IMR-90 (cell line): Measurements from ENCODE around the gene ALPK3. TPM values are rescaled to one million over a fixed set of nuclear protein-coding genes. Genes with fewer than 3 reads are reported as not detected.

ENCODE experiments used
- ATAC-seq: fragments of 200-7000 bp; cut with Tn5 transposase; 2 replicates; pipeline ENCODE4 v1.9.1; 2020; ENCODE audit warnings: low read depth, mild to moderate bottlenecking, moderate library complexity
- BruUV-seq: library from RNA; stranded (reverse); fragments of 400-500 nt; replicated peaks from 2 replicates; lab custom pipeline; 2021; lab: Mats Ljungman, UMichigan
- CTCF ChIA-PET: fragments of 300-600 bp; formaldehyde crosslinking; extraction: SDS; loops from one replicate; lab custom pipeline; 2021; ENCODE audit warnings: antibody characterized with exemption; lab: Yijun Ruan, JAX
- POLR2A ChIA-PET: fragments of 300-600 bp; sonication (Branson Sonifier 250); formaldehyde crosslinking; loops from one replicate; lab custom pipeline; 2022; ENCODE audit warnings: antibody characterized with exemption; ENCODE audit not compliant: unreplicated experiment; lab: Charles Lee
- DNase-seq: peaks from one replicate; pipeline ENCODE4 v3.0.0; 2013
- H2AFZ ChIP-seq: replicated peaks from 2 replicates; pipeline ENCODE3; 2013; ENCODE audit warnings: low read length, mild to moderate bottlenecking; ENCODE audit not compliant: poor library complexity
- H2AK5ac ChIP-seq: 2 replicates; pipeline ENCODE4 v1.6.1; 2013; ENCODE audit warnings: low read depth, low read length, inconsistent platforms
- H2AK9ac ChIP-seq: replicated peaks from 2 replicates; pipeline ENCODE3; 2013; ENCODE audit warnings: mild to moderate bottlenecking, low read depth, low read length, moderate library complexity; ENCODE audit not compliant: poor library complexity
- H2BK120ac ChIP-seq: 2 replicates; pipeline ENCODE4 v1.6.1; 2013; ENCODE audit warnings: low read depth, low read length, inconsistent platforms
- H2BK15ac ChIP-seq: 3 replicates; pipeline ENCODE4 v1.6.1; 2013; ENCODE audit warnings: low read depth, low read length, inconsistent platforms
- H2BK20ac ChIP-seq: 2 replicates; pipeline ENCODE4 v1.6.1; 2013; ENCODE audit warnings: low read depth, mild to moderate bottlenecking, inconsistent platforms, low read length, moderate library complexity
- H2BK5ac ChIP-seq: 2 replicates; pipeline ENCODE4 v1.6.1; 2013; ENCODE audit warnings: mild to moderate bottlenecking, low read depth, low read length, inconsistent platforms; ENCODE audit not compliant: poor library complexity, severe bottlenecking
- H3K14ac ChIP-seq: replicated peaks from 2 replicates; pipeline ENCODE4 v1.6.1; 2013; ENCODE audit warnings: low read depth, low read length, inconsistent platforms
- H3K18ac ChIP-seq: 2 replicates; pipeline ENCODE4 v1.6.1; 2013; ENCODE audit warnings: low read depth, low read length, control low read depth
- H3K23ac ChIP-seq: 2 replicates; pipeline ENCODE4 v1.6.1; 2013; ENCODE audit warnings: low read depth, low read length, inconsistent platforms
- H3K27ac ChIP-seq: 2 replicates; pipeline ENCODE4 v1.5.1; 2013; ENCODE audit warnings: mild to moderate bottlenecking, control low read depth, low read length; ENCODE audit not compliant: insufficient read depth
- H3K27me3 ChIP-seq: 2 replicates; pipeline ENCODE4 v1.6.1; 2013; ENCODE audit warnings: low read length; ENCODE audit not compliant: control insufficient read depth, insufficient read depth
- H3K36me3 ChIP-seq: 2 replicates; pipeline ENCODE4 v1.6.1; 2013; ENCODE audit warnings: low read length, mixed read lengths; ENCODE audit not compliant: control insufficient read depth, insufficient read depth
- H3K4ac ChIP-seq: 2 replicates; pipeline ENCODE4 v1.6.1; 2013; ENCODE audit warnings: low read depth, low read length, inconsistent platforms
- H3K4me1 ChIP-seq: 2 replicates; pipeline ENCODE4 v1.6.1; 2013; ENCODE audit warnings: low read length, mixed read lengths; ENCODE audit not compliant: control insufficient read depth, insufficient read depth
- H3K4me2 ChIP-seq: 2 replicates; pipeline ENCODE4 v1.6.1; 2013; ENCODE audit warnings: low read depth, mild to moderate bottlenecking, control low read depth, low read length, moderate library complexity
- H3K4me3 ChIP-seq: 2 replicates; pipeline ENCODE4 v1.5.1; 2013; ENCODE audit warnings: low read depth, mild to moderate bottlenecking, control low read depth, low read length, moderate library complexity; ENCODE audit not compliant: insufficient read depth
- H3K56ac ChIP-seq: 2 replicates; pipeline ENCODE4 v1.6.1; 2013; ENCODE audit warnings: low read length, inconsistent platforms; ENCODE audit not compliant: insufficient read depth; ENCODE audit errors: extremely low read depth
- H3K79me1 ChIP-seq, 2 experiments: 2 replicates each; pipeline ENCODE4 v1.6.1; 2013; ENCODE audit warnings: low read length in 2 of 2, inconsistent platforms in 1 of 2, low read depth in 1 of 2
- H3K9ac ChIP-seq: 2 replicates; pipeline ENCODE4 v1.6.1; 2013; ENCODE audit warnings: low read depth, low read length, control low read depth
- H3K9me1 ChIP-seq: 2 replicates; pipeline ENCODE4 v1.6.1; 2013; ENCODE audit warnings: low read length, inconsistent platforms; ENCODE audit not compliant: insufficient read depth
- H3K9me3 ChIP-seq: 2 replicates; pipeline ENCODE4 v1.6.1; 2013; ENCODE audit warnings: low read length; ENCODE audit not compliant: control insufficient read depth, insufficient read depth
- H4K20me1 ChIP-seq: 2 replicates; pipeline ENCODE4 v1.6.1; 2013; ENCODE audit warnings: low read length, inconsistent platforms; ENCODE audit not compliant: insufficient read depth
- H4K5ac ChIP-seq: 2 replicates; pipeline ENCODE4 v1.6.1; 2013; ENCODE audit warnings: mild to moderate bottlenecking, low read depth, low read length, control low read depth
- H4K8ac ChIP-seq, 2 experiments: 2 replicates each; pipeline ENCODE4 v1.6.1; 2013; ENCODE audit warnings: low read depth in 2 of 2, low read length in 2 of 2, control low read depth in 1 of 2, inconsistent platforms in 1 of 2
- H4K91ac ChIP-seq: 2 replicates; pipeline ENCODE4 v1.6.1; 2013; ENCODE audit warnings: low read depth, low read length, inconsistent platforms; ENCODE audit not compliant: insufficient read depth
- FOS ChIP-seq: fragments of 150-350 bp; IDR thresholded peaks from 2 replicates; pipeline ENCODE4 v1.6.1; 2016; ENCODE audit warnings: low read depth, low read length
- MAZ ChIP-seq: IDR thresholded peaks from 2 replicates; pipeline ENCODE4 v1.6.1; 2012; ENCODE audit warnings: low read depth, mild to moderate bottlenecking, low read length, improper control_type of control experiment, moderate library complexity, borderline replicate concordance
- NFE2L2 ChIP-seq: fragments of 150-350 bp; IDR thresholded peaks from 2 replicates; pipeline ENCODE4 v1.6.1; 2016; ENCODE audit warnings: low read depth, mild to moderate bottlenecking, low read length
- RFX5 ChIP-seq: IDR thresholded peaks from 2 replicates; pipeline ENCODE4 v1.8.0; 2012; ENCODE audit warnings: low read depth, mild to moderate bottlenecking, low read length, moderate library complexity
- USF2 ChIP-seq: fragments of 150-350 bp; IDR thresholded peaks from 2 replicates; pipeline ENCODE4 v1.6.1; 2017; ENCODE audit warnings: mild to moderate bottlenecking, antibody characterized with exemption, low read length, low read depth
- WGBS, 2 experiments: methylation state at CpG; one replicate each; pipeline versions ENCODE4 v1.1.5 to v1.1.7; 2013; ENCODE audit warnings: missing lambda C conversion rate in 2 of 2; ENCODE audit not compliant: insufficient read length in 1 of 2; ENCODE audit errors: extremely low coverage in 2 of 2; 5-methylcytosine and 5-hydroxymethylcytosine counted together
- dilution Hi-C: fragments of 300-500 bp; cut with HindIII; formaldehyde crosslinking; loops from one replicate; pipeline ENCODE4 v1.14.3; 2018; ENCODE audit warnings: low sequenced_read_pairs; ENCODE audit not compliant: unreplicated experiment
- in situ Hi-C: fragments of 300-500 bp; cut with MboI; formaldehyde crosslinking; loops from 3 replicates; pipeline ENCODE4 v1.14.3; 2019; ENCODE audit warnings: low sequenced_read_pairs, inconsistent platforms, mixed read lengths
- intact Hi-C: fragments of 100-400 bp; cut with micrococcal nuclease; formaldehyde crosslinking; loops from 2 replicates; pipeline ENCODE4 v1.10.0; 2022
- polyA plus RNA-seq, 3 experiments: library from polyadenylated mRNA; depleted of rRNA; stranded (reverse); fragments of >200 nt; gene quantifications; 2 replicates each; pipeline ENCODE4 v1.2.3, GENCODE V29; 2012; ENCODE audit warnings: low replicate concordance in 1 of 3
- total RNA-seq: library from RNA; depleted of rRNA; stranded (reverse); fragments of >200 nt; gene quantifications from 2 replicates; pipeline ENCODE4 v1.2.3, GENCODE V29; 2012

Gene ALPK3
- total and polyA plus RNA-seq, 2 of the 4 experiments (the other 2 are of a cell fraction) = under 0.01 to 0.26 TPM

DNA sequence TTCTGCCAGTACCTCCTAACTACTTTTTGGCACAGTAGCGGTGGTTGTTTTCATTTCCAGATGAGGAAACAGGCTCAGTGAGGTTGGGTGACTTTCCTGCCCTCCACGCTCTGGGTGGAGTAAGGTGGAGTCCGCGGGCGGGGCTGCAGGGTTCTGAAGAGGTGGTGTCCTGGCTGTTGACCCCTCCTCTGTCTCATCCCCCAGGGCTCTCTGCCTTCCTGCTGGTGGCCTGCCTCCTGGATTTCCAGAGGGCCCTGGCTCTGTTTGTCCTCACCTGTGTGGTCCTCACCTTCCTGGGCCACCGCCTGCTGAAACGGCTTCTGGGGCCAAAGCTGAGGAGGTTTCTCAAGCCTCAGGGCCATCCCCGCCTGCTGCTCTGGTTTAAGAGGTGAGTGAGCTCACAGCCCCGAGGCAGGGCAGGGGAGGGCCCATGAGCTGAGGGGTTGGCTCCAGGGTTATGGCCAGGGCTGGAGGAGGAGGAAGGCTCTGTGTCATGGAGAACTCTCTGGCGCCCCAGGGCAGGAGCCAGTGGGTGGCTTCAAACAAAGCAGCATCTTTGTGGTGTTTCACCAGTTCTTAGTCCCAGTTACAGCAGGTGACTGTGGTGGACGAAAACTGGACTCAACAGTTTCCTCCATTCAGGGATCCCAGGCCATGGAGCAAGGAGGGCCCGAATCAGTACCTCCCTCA is 77.7 kb downstream of the ALPK3 start:
- H2BK120ac ChIP-seq = no peak overlapping the region
- POLR2A ChIA-PET = no interaction called here
- H3K4ac ChIP-seq = no peak overlapping the region
- no peaks in the 10 kb centered on the region for H4K20me1 ChIP-seq
- peaks cover 36% of the 10 kb centered on the region for H3K27me3 ChIP-seq
- no peak overlapping the region for H3K4me2 ChIP-seq
- peak overlapping the region; percentile 5 for H2AFZ ChIP-seq
- no peaks in the 10 kb centered on the region for H3K4me1 ChIP-seq
- no TSS peak for BruUV-seq
- no peak overlapping the region for H4K91ac ChIP-seq
- WGBS, 2 experiments = 48% methylated on average over 3 of the region's 12 CpGs; no CpG with 5 or more reads in 1 of the 2 experiments
- no peak overlapping the region for H3K4me3 ChIP-seq
- no peak overlapping the region for H3K14ac ChIP-seq
- dilution Hi-C loops = no loop called here
- H3K56ac ChIP-seq = no peak overlapping the region
- H3K79me1 ChIP-seq = no peaks in the 10 kb centered on the region
- H2AK5ac ChIP-seq = no peak overlapping the region
- CTCF ChIA-PET = interaction anchor here (1.2 kb wide), 1 partner anchor 17 kb away, joined by 3 read pairs; no protein-coding TSS in a partner anchor
- H2BK20ac ChIP-seq = no peak overlapping the region
- in situ Hi-C loops = no loop called here
- no peak overlapping the region for H2BK5ac ChIP-seq
- ATAC-seq (no peak), DNase-seq (no peak)
- H2AK9ac ChIP-seq = peak overlapping the region; percentile 34
- TF ChIP-seq RFX5 = no peak
- no peak for TF ChIP-seq FOS
- no peak for TF ChIP-seq NFE2L2
- TF ChIP-seq MAZ = no peak
- TF ChIP-seq USF2 = no peak
- H3K23ac ChIP-seq = no peak overlapping the region
- H4K8ac ChIP-seq = no peak overlapping the region
- H4K5ac ChIP-seq = no peak overlapping the region
- H3K9me3 ChIP-seq = no peaks in the 10 kb centered on the region
- H3K27ac ChIP-seq = no peak overlapping the region
- no peak overlapping the region for H3K18ac ChIP-seq
- intact Hi-C loops = no loop called here
- no peak overlapping the region for H3K9ac ChIP-seq
- no peak overlapping the region for H2BK15ac ChIP-seq
- H3K9me1 ChIP-seq = no peaks in the 10 kb centered on the region
- no peaks in the 10 kb centered on the region for H3K36me3 ChIP-seq
